ENCODE results near the gene KCNMA1.

DNA sequence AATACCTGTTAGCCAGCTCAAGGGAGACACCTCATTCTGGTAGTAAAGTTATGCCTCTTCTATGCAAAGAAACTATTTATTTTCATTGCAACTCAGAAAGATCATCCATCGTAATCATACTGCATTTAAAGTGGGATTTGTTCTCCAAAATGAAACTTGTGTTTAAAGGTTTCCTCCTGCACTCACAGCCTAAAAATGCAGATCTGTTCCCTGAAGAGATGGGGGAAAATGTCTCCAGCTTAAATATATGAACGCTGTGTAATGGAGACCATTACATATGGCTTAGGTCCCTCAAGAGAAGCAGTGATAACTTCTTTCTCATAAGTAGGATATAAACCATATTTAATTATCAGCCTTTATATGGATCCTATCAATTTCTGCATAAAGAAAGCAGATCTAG lies 665.1 kb downstream of the KCNMA1 start:
- TF ChIP-seq, protein P1, sequence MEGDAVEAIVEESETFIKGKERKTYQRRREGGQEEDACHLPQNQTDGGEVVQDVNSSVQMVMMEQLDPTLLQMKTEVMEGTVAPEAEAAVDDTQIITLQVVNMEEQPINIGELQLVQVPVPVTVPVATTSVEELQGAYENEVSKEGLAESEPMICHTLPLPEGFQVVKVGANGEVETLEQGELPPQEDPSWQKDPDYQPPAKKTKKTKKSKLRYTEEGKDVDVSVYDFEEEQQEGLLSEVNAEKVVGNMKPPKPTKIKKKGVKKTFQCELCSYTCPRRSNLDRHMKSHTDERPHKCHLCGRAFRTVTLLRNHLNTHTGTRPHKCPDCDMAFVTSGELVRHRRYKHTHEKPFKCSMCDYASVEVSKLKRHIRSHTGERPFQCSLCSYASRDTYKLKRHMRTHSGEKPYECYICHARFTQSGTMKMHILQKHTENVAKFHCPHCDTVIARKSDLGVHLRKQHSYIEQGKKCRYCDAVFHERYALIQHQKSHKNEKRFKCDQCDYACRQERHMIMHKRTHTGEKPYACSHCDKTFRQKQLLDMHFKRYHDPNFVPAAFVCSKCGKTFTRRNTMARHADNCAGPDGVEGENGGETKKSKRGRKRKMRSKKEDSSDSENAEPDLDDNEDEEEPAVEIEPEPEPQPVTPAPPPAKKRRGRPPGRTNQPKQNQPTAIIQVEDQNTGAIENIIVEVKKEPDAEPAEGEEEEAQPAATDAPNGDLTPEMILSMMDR (IDR thresholded peaks at IDR 0.05) = no peak
- no peak for TF ChIP-seq POLR2A (IDR thresholded peaks at IDR 0.05)
